ENCODE measurements around the gene MRPS34. TPM values are rescaled to one million over a fixed set of nuclear protein-coding genes. Genes with fewer than 3 reads are reported as not detected.

The MRPS34 gene
- total and polyA plus RNA-seq, 9 of the 15 experiments (the other 6 are each of a cell fraction or from before 2014, with no cell fraction given): 5.2 to 334 (median 92.8) TPM

DNA sequence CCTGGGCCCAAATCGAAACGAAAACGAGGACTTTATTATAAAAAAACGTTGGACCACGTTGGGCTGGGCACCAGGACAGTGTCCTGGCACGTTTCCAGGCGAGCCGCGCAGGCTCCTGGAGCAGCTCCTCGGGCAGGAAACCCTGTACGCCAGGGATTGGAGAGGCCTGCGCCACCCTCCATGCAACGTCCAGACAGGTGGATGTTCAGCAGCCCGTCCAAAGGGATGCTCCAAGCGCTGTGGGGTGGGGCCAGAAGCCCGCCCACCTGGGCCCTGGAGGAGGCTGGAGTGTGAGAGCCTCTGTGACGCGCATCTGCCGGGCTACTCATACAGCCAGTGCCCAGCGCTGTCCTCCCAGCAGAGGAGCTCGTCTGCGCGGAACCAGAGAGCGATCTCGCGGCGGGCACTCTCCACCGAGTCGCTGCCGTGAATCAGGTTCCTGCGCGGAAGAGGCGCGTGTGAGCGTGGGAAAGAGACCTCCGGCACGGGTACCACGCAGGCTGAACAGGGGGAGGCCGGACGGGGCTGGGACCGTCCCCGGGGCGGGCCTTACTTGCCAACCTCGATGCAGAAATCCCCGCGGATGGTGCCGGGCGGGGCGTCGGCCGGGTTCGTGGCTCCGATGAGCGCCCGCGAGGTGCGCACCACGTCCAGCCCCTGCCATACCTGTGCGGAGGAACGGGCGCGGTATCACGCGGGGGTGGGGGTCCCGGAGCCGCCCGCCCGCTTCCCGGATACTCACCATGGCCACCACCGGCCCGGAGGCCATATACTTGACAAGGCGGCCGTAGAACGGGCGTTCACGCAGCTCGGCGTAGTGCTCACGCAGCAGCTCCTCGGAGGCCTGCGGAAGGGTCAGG, 2.4 kb downstream of the MRPS34 start (continued):
- no peak for TF ChIP-seq ZNF512 (tag; IDR thresholded peaks at IDR 0.05)
- no peak for TF ChIP-seq CBX5 (IDR thresholded peaks at IDR 0.05; ENCODE audit: borderline replicate concordance, low read depth)
- no peak for TF ChIP-seq E2F3 (CRISPR knock-in tag; IDR thresholded peaks at IDR 0.05)
- no peak for TF ChIP-seq DMBX1 (CRISPR knock-in tag; IDR thresholded peaks at IDR 0.05; ENCODE audit: borderline replicate concordance)
- TF ChIP-seq RBBP5 (IDR thresholded peaks at IDR 0.05; ENCODE audit: borderline replicate concordance, insufficient read depth, low read length, poor library complexity, severe bottlenecking): peak; percentile 24
- TF ChIP-seq KLF10 (CRISPR knock-in tag; IDR thresholded peaks at IDR 0.05): no peak
- no peak for TF ChIP-seq SLC30A9 (CRISPR knock-in tag; IDR thresholded peaks at IDR 0.05)
- TF ChIP-seq KAT8 (IDR thresholded peaks at IDR 0.05; ENCODE audit: low read depth): no peak
- TF ChIP-seq SIN3B (IDR thresholded peaks at IDR 0.05; ENCODE audit: low read depth): no peak
- no peak for TF ChIP-seq MEF2D (tag; conservative IDR thresholded peaks at IDR 0.05; ENCODE audit: low read depth)
- no peak for TF ChIP-seq PCBP2 (IDR thresholded peaks at IDR 0.05; ENCODE audit: low read depth, low read length, poor library complexity, severe bottlenecking)
- TF ChIP-seq ZC3H11A (IDR thresholded peaks at IDR 0.05; ENCODE audit: low read depth, low read length): no peak
- TF ChIP-seq OTX1 (CRISPR knock-in tag; IDR thresholded peaks at IDR 0.05): no peak
- no peak for TF ChIP-seq RBM25 (IDR thresholded peaks at IDR 0.05; ENCODE audit: low read depth, low read length, severe bottlenecking)
- no peak for TF ChIP-seq FOXP4 (CRISPR knock-in tag; IDR thresholded peaks at IDR 0.05; ENCODE audit: borderline replicate concordance)
- TF ChIP-seq GABPB2 (CRISPR knock-in tag; conservative IDR thresholded peaks at IDR 0.05): no peak
- no peak for TF ChIP-seq ZFP91 (CRISPR knock-in tag; IDR thresholded peaks at IDR 0.05)
- no peak for TF ChIP-seq HNRNPLL (IDR thresholded peaks at IDR 0.05; ENCODE audit: low read depth, low read length, poor library complexity, severe bottlenecking)
- TF ChIP-seq, protein P1, sequence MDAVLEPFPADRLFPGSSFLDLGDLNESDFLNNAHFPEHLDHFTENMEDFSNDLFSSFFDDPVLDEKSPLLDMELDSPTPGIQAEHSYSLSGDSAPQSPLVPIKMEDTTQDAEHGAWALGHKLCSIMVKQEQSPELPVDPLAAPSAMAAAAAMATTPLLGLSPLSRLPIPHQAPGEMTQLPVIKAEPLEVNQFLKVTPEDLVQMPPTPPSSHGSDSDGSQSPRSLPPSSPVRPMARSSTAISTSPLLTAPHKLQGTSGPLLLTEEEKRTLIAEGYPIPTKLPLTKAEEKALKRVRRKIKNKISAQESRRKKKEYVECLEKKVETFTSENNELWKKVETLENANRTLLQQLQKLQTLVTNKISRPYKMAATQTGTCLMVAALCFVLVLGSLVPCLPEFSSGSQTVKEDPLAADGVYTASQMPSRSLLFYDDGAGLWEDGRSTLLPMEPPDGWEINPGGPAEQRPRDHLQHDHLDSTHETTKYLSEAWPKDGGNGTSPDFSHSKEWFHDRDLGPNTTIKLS (IDR thresholded peaks at IDR 0.05; ENCODE audit: borderline replicate concordance, low read depth): no peak
- no peak for TF ChIP-seq STAT5A (IDR thresholded peaks at IDR 0.05; ENCODE audit: borderline replicate concordance, low read length)
- no peak for TF ChIP-seq PHF21A (IDR thresholded peaks at IDR 0.05; ENCODE audit: borderline replicate concordance, low read depth)
